Mucosa of gallbladder (tissue), 1 donor: ENCODE measurements around the gene IPMK. TPM values are rescaled to one million over a fixed set of nuclear protein-coding genes. Genes with fewer than 3 reads are reported as not detected.
"Not testable (repeated sequence)": the region's sequence is repeated elsewhere in the genome, so short reads cannot be mapped to it uniquely, and the experiment has no call there.

Experiments
- DNase-seq: peaks from one replicate; pipeline ENCODE4 v3.0.0-alpha.2; 2020; ENCODE audit warnings: low spot score
- total RNA-seq: library from RNA; stranded (reverse); gene quantifications from one replicate; pipeline ENCODE4 v1.2.1, GENCODE V29; 2021
- donor health status: DM: no; HTN: no; CAD: no.

IPMK gene
- total RNA-seq, 1 donor from 2014 or later = 6.4 TPM

GRCh38 chr10:58220769-58221451 is 46.8 kb downstream of the IPMK start:
- DNase-seq = no peak

DNA sequence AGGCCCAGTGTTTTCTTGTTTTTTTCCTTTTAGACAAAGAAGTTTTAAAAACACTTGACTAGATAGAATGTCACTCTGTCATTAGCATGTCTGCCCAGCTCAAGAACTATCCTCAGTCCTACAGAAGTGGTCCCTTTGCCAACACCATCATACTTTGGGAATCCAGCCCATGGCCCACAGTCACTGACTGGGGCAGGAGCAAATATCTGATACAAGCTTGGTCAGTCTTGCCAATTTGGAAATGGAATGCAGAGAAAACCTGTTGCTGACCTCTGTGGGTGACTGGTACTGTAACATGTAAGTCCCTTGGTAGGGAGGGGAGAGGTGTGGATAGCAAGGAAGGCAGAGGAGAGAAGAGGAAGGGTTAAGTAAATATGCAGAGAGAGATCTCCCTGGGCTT is 47.8 kb downstream of the IPMK start:
- no peak for DNase-seq

GRCh38 chr10:58217612-58218011 is 50.1 kb downstream of the IPMK start:
- no peak for DNase-seq

DNA sequence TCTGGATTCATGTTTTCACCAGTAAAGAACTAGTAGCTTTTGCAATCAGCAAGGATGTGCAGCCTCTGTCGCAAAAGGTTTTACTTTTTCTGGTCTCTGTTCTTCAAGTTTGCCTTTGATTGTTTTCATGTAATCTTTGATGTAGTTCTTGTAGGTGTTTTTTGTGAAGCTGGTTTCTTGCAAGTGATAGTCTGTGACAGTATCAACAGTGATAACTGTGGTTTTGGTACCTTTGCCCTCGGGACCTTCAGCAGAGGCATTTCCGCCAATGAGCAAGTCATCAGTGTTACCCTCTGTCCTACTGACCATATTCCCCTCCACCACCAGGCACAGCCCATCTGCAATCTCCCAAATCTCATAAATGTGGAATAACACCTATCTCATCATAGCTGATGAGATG is 55.1 kb downstream of the IPMK start:
- no peak for DNase-seq

DNA sequence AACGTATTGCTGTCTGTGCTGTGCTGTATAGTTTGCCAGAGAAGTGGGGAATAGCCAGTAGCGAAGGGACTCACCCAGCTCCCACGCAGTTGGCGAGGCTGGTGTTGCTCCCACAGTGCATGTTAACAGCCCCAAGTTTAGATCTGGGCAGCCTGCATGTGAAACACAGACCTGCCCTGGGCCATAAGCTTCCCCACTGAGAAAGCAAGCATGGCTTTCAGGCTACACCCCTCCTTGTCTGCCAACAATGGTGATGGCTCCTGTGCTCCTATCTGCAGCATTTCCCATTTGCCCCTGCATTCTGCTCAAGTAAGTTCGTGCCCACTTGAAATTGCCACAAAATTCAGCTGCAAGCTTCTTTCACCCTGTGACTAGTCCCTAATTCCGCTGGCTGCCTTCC is 57.5 kb downstream of the IPMK start:
- DNase-seq = no peak

DNA sequence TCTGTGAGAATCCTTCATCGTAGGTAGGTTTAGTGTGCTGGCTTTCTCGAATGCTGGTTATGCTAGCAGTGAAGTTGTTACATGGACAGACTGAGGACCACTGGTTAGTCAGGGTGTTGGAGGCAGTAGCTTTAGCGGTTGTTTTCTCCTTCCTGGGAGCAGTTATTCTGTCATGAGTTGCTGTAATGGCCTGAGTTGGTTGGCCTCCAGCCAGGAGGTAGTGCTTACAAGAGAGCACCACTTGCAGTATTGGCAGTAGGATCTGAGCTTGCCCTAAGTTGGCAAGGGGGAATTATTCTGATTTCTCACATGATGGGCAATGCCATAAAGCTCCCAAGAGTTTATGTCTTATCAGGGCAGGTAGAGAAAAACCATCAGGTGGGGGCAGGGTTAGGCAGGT is 58.0 kb downstream of the IPMK start:
- no peak for DNase-seq

DNA sequence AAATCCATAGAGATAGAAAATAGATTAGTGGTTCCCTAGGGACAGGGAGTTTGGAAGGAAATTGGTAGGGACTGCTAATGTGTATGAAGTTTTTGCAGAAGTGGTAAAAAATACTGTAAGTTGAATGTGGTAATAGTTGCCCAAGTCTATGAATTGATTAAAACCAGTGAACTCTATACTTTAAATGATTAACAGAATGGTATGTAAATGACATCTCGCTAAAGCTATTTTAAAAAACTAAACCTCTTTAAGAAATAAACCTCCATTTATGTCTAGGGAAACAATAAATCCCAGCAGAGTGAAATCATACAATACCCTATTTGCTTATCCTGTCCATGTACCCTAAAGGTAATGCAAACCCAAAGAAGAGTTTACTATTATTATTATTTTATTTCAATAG is 61.4 kb downstream of the IPMK start:
- DNase-seq = no peak

DNA sequence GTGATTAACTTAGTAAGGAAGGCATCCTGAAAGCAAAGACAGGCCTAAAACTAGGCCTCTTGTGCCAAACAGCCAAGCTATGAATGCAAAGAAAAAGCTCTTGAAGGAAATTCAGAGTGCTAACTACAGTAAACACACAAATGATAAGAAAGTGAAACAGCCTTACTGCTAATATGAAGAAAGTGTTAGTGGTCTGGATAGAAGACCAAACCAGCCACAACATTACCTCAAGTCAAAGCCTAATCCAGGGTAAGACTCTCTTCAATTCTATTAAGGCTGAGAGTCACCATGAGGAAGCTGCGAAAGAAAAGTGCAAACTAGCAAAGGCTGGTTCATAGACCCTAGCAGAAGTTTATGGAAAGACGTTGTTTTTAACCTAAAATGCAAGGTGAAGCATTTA is 66.0 kb downstream of the IPMK start:
- no peak for DNase-seq

- DNase-seq = no peak
Observed at GRCh38 chr10:58189269-58189668, 78.4 kb downstream of the IPMK start.

DNA sequence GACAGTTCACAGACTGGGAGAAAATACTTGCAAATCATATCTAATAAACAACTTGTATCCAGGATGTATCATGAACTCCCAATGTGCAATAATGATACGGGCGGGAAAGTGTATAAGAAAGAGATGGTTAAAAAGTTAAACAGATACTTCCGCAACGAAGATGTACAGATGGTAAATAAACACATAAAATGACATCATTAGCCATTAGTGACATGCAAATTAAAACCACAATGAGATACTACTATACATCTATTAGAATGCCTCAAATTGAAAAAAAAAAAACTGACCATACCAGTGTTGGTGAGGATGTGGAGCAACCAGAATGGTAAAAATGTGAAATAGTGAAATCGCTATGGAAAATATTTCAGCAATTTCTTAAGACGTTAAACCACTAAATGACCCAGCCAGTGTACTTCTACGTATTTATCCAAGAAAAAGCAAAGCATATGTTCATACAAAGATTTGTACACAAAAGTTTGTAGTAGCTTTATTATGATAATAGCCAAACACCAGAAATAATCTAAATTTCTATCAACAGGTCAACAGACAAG is 83.5 kb downstream of the IPMK start:
- no peak for DNase-seq

GRCh38 chr10:58180666-58181065 is 87.0 kb downstream of the IPMK start:
- DNase-seq = no peak

GRCh38 chr10:58179238-58179637 is 88.5 kb downstream of the IPMK start:
- no peak for DNase-seq

DNA sequence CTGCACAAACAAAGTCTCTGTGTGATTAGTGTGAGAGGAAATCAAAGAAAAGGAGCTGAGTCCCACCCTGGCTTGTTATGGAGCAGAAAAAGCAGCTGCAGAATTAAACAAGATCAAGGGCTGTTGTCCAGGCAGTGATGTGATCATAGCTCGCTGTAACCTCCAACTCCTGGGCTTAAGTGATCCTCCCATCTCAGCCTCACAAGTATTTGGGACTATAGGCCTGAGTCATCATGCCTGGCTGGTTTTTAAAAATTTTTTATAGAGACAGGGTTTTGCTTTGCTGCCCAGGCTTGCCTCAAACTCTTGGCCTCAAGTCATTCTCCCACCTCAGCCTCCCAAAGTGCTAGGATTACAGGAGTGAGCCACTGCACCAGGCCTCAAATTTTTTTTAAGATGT is 88.9 kb downstream of the IPMK start:
- no peak for DNase-seq

DNA sequence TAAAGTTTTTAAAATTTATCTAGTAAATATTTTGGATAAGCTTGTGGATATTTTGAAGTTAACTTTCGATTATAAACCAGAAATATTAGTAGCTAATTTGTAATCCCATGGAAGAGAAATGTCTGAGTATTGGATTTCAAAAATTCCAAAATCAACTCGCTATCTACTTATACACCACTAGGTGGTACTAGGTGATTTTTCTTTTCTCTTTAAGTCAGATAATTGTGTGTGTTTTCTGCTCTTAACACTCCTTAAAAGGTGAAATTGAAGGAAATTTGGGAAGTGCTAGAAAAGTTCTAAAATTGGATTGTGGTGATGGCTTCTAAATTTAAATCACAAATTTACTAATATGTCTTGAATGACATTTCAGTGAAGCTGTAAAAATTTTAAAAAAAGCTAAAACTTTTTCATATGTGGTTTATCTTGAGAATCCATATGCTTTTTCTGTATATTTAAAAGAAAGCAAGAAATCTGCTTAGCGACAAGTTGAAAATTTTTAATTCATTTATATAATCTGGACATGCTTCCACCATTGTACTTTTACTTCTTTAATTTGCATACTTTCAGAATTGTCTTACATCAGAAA is 90.2 kb downstream of the IPMK start:
- DNase-seq = no peak

DNA sequence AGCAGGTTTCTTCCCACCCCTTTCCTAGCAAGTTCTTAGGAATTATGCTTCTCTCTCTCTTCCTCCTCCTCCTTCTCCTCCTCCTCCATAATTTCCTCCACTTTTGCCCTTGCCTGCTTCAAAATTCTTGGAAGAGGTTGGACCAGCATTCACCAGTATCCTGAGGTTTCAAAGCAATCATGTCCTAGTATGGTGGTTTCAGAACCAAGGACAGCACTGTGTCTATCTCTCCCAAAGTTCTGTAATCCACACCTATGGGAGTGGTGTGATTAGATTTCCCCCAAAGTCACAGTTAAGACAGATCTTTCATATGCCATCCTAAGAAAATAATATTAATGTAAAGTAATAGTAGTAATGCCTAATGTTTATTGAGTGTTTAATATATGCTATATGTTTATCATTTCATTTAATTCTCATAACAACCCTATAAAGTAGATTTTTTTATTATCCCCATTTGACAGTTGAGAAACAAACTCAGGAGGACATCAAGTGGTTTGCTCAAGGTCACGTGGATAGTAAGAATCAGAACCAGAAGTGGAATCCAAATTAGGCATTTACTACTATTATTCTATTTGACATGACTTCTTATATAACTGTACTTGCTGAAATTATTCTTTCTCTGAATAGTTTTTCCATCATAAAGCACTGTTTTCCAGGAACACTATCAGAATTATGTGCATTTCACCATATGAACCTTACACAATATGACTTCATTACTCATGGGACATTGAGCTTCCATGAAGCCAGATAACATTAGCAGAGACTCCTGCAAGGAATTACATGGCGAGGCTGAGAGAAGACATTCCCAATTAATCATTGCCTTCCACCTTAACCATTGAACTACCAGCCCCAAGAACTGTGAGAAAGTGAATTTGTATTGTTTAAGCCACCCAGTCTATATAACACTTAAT is 91.4 kb downstream of the IPMK start:
- DNase-seq = no peak

DNA sequence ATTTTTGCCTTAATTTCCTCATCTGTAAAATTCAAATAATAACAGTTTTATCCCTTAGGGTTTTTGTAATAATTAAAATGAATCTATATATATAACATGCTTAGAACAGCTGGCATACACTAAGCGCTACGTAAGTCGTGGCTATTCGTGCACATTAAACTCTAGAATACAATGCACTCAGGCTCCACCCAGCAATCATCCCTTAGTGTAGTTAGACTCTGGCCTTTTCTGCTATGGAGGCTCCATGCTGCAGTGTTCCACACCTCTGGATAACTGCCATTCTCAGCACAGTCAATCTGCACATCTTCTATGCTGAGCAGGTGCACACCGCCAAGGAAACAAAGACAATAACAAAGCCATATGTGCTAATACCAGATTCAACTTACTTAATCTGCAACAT is 92.9 kb downstream of the IPMK start:
- no peak for DNase-seq

GRCh38 chr10:58173391-58173790 is 94.3 kb downstream of the IPMK start:
- no peak for DNase-seq

DNA sequence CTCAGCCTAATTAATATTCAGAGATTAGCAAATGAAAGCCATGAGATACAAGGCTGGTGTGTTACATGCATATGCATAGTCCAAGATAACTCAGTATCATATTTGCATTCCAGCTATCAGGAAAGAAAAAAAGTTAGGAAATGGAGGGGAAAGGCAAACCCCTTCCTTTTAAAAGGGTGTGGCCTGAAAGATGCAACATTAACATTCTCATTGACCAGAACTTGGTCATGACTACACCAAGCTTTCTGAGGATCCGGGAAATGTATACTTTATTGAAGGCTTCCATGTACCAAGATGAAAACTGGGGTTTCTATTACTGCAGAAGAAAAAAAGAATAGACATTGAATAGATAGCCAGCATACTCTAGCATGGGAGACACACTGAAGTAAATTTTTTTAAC is 96.5 kb downstream of the IPMK start:
- no peak for DNase-seq

- no peak for DNase-seq
Observed at GRCh38 chr10:58164517-58164916, 103.2 kb downstream of the IPMK start.

DNA sequence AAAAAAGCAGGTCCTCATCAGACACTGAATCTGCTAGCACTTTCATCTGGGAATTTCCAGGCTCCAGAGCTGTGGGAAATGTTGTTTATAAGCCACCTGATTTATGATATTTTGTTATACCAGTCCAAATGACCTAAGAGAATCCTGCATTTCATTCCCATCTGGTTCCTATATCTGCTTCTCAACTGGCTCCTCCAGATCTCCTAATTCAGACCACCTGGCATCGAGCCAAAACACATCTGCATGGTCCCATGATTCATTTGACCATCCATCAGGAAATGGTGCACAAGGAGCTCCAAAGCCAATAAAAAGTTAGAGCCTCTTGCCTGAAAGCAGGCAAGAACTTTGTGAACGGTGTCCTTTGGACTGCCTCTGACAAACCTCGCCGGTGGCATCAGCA is 108.9 kb downstream of the IPMK start:
- no peak for DNase-seq

GRCh38 chr10:58157076-58157766 is 110.5 kb downstream of the IPMK start:
- DNase-seq = no peak

DNA sequence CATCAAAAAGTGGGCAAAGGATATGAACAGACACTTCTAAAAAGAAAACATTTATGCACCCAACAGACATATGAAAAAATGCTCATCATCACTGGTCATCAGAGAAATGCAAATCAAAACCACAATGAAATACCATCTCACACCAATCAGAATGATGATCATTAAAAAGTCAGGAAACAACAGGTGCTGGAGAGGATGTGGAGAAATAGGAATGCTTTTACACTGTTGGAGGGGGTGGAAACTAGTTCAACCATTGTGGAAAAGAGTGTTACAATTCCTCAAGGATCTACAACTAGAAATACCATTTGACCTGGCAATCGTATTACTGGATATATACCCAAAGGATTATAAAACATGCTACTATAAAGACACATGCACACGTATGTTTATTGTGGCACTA is 111.8 kb downstream of the IPMK start:
- DNase-seq = not testable (repeated sequence)
